Colonic mucosa (tissue), 4 donors: Measurements from ENCODE around the gene GTPBP6. TPM values are rescaled to one million over a fixed set of nuclear protein-coding genes. Genes with fewer than 3 reads are reported as not detected.

Source experiments
- DNase-seq: peaks from one replicate; pipeline ENCODE4 v3.0.0-alpha.2; 2020
- H3K27ac ChIP-seq: fragments of 200-600 bp; one replicate; pipeline ENCODE4 v1.8.0; 2021
- H3K27me3 ChIP-seq: fragments of 200-600 bp; one replicate; pipeline ENCODE4 v1.8.0; 2021
- H3K36me3 ChIP-seq: fragments of 200-600 bp; one replicate; pipeline ENCODE4 v1.8.0; 2021
- H3K4me1 ChIP-seq: fragments of 200-600 bp; one replicate; pipeline ENCODE4 v1.8.0; 2021; ENCODE audit warnings: mild to moderate bottlenecking
- H3K4me3 ChIP-seq: fragments of 200-600 bp; one replicate; pipeline ENCODE4 v1.8.0; 2021
- H3K9ac ChIP-seq, 2 donors: one replicate each; pipeline ENCODE4 v1.7.0; 2013; ENCODE audit warnings: control low read depth in 2 of 2, low read depth in 2 of 2, low read length in 2 of 2
- H3K9me3 ChIP-seq: fragments of 200-600 bp; one replicate; pipeline ENCODE4 v1.8.0; 2021
- CTCF ChIP-seq: fragments of 200-600 bp; IDR thresholded peaks from one replicate; pipeline ENCODE4 v1.8.0; 2022; ENCODE audit warnings: antibody characterized with exemption, mild to moderate bottlenecking
- intact Hi-C: fragments of 100-400 bp; cut with DNase I; formaldehyde crosslinking; loops from one replicate; pipeline ENCODE4 v1.14.1; 2022
- total RNA-seq, 2 donors: library from RNA; stranded (reverse); fragmentation: NEBNext Ultra II Directional in 1 of 2; extraction: Animal tissue kit (Norgen Biotek cat#: 25700) in 1 of 2; gene quantifications; one replicate each; pipeline ENCODE4 v1.2.1, GENCODE V29; 2021
- donor health status: healthy.
- donor health status: DM: no; HTN: no; CAD: no.
- donor health status: DM: no; HTN: no; CAD: no.

The GTPBP6 gene
- total RNA-seq, 2 donors from 2014 or later = 44.4 to 81.1 TPM

- intact Hi-C loops = no loop called here
- Histone ChIP-seq H3K36me3 (no peaks in the 10 kb centered on the region), H3K9me3 (no peaks in the 10 kb centered on the region), H3K9ac (no peak overlapping the region), H3K4me3 (no peak overlapping the region), H3K27ac (no peak overlapping the region), H3K27me3 (no peaks in the 10 kb centered on the region), H3K4me1 (no peaks in the 10 kb centered on the region)
- TF ChIP-seq CTCF = no peak
- DNase-seq = no peak
Measured at GRCh38 chrX:255923-256331, 62.7 kb downstream of the GTPBP6 start.

Other genes with a start within 250 kb of the GTPBP6 start
- gene PLCXD1, start 37.4 kb downstream of the GTPBP6 start, total RNA-seq = 10 to 100 TPM; 11.0 to 23.8 TPM
- gene PPP2R3B, start 68.1 kb upstream of the GTPBP6 start, total RNA-seq = 10 to 100 TPM in 1 of 2 donors, 1 to 10 TPM in 1; 8.7 to 22.9 TPM